ENCODE data around the gene KLHL17.
"Not testable (repeated sequence)": the region's sequence is repeated elsewhere in the genome, so short reads cannot be mapped to it uniquely, and the experiment has no call there.

The KLHL17 gene

GRCh38 chr1:991895-992294 is 31.5 kb downstream of the KLHL17 start:
- TF ChIP-seq, protein P1, sequence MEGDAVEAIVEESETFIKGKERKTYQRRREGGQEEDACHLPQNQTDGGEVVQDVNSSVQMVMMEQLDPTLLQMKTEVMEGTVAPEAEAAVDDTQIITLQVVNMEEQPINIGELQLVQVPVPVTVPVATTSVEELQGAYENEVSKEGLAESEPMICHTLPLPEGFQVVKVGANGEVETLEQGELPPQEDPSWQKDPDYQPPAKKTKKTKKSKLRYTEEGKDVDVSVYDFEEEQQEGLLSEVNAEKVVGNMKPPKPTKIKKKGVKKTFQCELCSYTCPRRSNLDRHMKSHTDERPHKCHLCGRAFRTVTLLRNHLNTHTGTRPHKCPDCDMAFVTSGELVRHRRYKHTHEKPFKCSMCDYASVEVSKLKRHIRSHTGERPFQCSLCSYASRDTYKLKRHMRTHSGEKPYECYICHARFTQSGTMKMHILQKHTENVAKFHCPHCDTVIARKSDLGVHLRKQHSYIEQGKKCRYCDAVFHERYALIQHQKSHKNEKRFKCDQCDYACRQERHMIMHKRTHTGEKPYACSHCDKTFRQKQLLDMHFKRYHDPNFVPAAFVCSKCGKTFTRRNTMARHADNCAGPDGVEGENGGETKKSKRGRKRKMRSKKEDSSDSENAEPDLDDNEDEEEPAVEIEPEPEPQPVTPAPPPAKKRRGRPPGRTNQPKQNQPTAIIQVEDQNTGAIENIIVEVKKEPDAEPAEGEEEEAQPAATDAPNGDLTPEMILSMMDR (IDR thresholded peaks at IDR 0.05; ENCODE audit: low read length, missing control alignments) = no peak
- no peak overlapping the region for H3K4me3 ChIP-seq (replicated peaks; ENCODE audit: low read depth, low read length)
- no peak for DNase-seq (ENCODE audit: low read depth)

DNA sequence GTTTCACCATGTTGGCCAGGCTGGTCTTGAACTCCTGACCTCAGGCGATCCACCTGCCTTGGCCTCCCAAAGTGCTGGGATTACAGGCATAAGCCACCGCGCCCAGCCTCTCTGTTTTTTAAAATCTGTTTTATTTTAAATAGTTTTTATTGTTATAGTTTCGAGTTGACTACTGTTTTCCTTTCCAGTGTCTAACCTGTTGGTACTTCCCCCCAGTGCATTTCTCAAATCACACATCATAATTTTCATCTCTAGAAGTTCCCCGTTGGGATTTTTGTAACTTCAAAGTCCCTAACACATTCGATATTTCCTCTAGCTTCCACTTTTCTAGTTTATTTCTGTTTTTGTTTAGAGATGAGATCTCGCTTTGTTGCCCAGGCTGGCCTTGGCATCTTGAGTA is 32.0 kb downstream of the KLHL17 start:
- TF ChIP-seq, protein P1 (IDR thresholded peaks at IDR 0.05; ENCODE audit: low read length, missing control alignments) = no peak

DNA sequence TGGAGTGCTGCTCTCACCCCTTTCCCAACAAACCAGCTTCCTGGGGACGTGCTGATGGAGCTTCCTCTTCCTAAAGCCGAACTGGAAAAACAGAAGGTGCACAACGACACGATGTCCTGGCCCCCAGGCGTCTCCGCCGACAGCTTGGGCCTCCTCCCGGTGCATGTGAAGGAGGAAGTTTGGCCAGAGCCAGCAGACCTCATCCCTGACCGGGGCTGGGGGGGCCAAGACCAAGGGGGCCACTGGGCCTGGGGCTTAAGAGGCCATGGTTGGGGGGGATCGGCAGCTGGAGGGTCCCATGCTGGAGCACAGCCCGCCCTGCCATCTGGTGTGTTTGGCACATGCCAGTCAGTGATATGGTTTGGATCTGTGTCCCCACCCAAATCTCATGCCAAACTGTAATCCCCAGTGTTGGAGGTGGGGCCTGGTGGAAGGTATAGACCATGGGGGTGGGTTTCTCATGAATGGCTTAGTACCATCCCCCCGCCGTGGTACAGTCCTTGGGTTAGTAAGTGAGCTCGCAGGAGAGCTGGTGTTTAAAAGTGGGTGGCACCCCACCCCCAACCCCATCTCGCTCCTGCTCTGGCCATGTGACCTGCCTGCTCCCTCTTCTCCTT is 33.1 kb downstream of the KLHL17 start:
- TF ChIP-seq, protein P1 (IDR thresholded peaks at IDR 0.05; ENCODE audit: low read length, missing control alignments) = no peak
- no peak for DNase-seq (ENCODE audit: low read depth)
- no peak overlapping the region for H3K4me3 ChIP-seq (replicated peaks; ENCODE audit: low read depth, low read length)

More for the DNA sequence above, 32.0 kb downstream of the KLHL17 start:
- DNase-seq (ENCODE audit: low read depth) = no peak
- no peak overlapping the region for H3K4me3 ChIP-seq (replicated peaks; ENCODE audit: low read depth, low read length)

- DNase-seq (ENCODE audit: low read depth); H3K4me3 ChIP-seq (replicated peaks; ENCODE audit: low read depth, low read length): not testable (repeated sequence)
These were observed 34.2 kb downstream of the KLHL17 start for GRCh38 chr1:994546-994945.

DNA sequence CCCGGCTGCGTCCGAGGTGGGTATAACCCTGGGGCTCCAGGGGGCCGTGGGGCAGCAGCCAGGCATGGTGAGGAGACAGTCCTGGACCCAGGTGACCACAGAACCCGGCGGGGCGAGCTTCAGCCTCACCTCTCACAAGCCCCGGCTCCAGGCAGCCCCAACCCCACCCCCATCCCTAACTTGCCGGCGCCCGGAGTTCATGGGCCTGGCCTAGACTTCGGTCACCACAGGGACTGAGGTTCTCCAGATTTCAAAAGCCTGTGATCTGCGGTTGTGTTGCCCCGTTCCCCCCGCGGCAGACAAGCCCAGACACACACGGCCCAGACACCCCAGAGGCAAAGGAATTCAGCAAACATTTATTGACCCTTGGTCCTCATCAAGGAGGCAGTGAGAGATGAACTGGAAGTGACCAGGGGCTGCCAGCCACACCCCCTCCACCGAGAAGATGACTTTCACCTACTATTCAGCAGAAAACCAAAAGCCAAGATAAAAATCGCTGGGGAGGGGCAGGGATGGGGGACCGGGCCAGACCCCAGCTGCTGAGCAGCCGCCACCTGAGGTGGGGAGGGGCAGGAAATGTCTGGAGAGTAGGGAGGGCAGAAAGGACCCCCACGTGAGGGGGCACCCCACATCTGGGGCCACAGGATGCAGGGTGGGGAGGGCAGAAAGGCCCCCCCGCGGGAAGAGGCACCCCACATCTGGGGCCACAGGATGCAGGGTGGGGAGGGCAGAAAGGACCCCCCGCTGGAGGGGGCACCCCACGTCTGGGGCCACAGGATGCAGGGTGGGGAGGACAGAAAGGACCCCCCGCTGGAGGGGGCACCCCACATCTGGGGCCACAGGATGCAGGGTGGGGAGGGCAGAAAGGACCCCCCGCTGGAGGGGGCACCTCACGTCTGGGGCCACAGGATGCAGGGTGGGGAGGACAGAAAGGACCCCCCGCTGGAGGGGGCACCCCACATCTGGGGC is 35.6 kb downstream of the KLHL17 start:
- DNase-seq (ENCODE audit: low read depth) = no peak
- TF ChIP-seq, protein P1 (IDR thresholded peaks at IDR 0.05; ENCODE audit: low read length, missing control alignments) = no peak
- no peak overlapping the region for H3K4me3 ChIP-seq (replicated peaks; ENCODE audit: low read depth, low read length)

DNA sequence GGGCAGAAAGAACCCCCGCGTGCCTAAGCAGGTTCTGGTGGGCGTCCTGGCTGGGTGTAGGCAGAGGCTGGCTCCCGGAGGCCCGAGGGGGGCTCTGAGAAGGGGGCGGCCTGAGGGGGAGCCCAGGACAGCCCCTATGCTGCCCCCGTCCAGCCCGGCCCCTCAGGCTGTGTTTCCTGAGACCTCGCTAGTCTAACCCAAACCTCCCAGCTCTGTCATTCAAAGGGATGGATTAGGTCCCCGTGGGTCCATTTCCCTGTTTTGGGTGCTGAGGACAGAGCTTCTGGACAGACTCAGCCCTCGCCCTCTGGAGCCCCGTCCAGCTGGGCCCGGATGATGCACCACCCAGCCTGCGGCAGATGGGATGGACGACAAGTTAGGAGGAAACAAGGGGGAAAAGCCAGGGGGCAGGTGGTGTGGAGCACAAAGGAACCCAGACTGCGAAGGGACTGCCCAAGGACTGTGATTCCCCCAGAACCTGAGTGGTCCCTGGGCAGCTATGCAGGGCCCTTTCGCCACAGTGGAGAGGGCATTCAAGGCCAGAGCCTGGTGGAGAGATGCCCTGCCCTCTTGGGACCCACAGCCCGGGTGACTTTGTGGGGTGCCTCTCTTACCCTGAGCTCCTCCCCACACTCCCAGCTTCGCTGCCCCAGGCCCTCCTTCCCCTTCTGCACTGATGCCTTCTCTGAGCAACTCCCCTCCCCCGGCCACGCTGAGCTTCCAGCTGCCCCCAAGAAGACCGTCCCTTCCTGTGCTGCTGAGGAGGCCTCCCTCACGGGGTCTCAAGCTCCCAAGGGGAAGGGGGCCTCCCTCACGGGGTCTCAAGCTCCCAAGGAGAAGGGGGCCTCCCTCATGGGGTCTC is 36.7 kb downstream of the KLHL17 start:
- TF ChIP-seq, protein P1 (IDR thresholded peaks at IDR 0.05; ENCODE audit: low read length, missing control alignments) = no peak
- H3K4me3 ChIP-seq (replicated peaks; ENCODE audit: low read depth, low read length) = no peak overlapping the region
- no peak for DNase-seq (ENCODE audit: low read depth)

DNA sequence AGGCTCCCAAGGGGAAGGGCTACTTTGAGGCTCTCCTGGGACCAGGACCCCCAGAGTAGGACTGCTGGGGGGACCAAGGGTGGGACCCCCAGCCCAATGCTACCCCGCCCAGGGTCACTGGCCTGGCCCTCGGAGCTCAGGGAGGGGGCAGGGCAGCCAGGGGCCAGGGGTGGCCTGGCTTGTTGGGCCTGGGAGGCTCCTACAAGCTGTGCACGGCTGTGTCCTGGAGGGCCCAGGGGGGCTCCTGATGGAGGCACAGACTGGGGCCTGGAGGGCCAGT is 37.3 kb downstream of the KLHL17 start:
- no peak overlapping the region for H3K4me3 ChIP-seq (replicated peaks; ENCODE audit: low read depth, low read length)
- TF ChIP-seq, protein P1 (IDR thresholded peaks at IDR 0.05; ENCODE audit: low read length, missing control alignments) = no peak
- no peak for DNase-seq (ENCODE audit: low read depth)

Data from fibroblast of pulmonary artery (primary cell).